ENCODE data around the gene HOXA9. TPM values are rescaled to one million over a fixed set of nuclear protein-coding genes. Genes with fewer than 3 reads are reported as not detected.
A peak's percentile ranks its signal among the peaks of the same experiment; 100 is the strongest.

Gene HOXA9
- total and polyA plus RNA-seq, 2 of the 8 experiments (the other 6 are each of a cell fraction or from before 2014, with no cell fraction given), result not detected

DNA sequence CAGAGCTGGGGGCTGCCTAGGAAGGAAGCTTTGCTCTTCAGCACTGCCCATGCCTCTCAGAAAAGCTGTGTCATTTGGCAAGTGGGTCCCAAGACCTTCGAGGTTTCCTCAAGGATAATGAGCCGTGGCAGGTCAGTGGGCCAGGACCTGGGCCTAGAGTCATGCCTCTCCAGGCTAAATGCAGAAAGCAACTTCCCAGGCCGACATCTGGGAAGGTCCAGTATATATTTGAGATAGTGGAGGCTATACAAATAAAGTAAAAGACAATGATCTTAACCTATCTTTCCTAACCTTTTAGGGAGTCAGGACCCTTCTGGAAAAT, 11.1 kb upstream of the HOXA9 start:
- peaks cover 99 to 100% (median 100%) of the 10 kb centered on the region in 4 experiments for H3K27me3 ChIP-seq (replicated peaks in 1 of 4; ENCODE audit: control insufficient read depth in 3 of 4, extremely low read depth in 1 of 4, insufficient read depth in 3 of 4, low read length in 3 of 4)
- H3K23me2 ChIP-seq (ENCODE audit: low read depth, low read length), result no peaks in the 10 kb centered on the region; the same call in 1 of the 2 replicates
- no peak overlapping the region for H3K14ac ChIP-seq (ENCODE audit: insufficient read length)
- no peak overlapping the region for H2BK12ac ChIP-seq (ENCODE audit: low read depth, low read length)
- H3K79me2 ChIP-seq (ENCODE audit: control insufficient read depth in 1 of 2, insufficient read depth in 2 of 2, low read length in 2 of 2), result no peaks in the 10 kb centered on the region
- H2AK5ac ChIP-seq (ENCODE audit: low read depth, low read length), result no peak overlapping the region
- H3K79me1 ChIP-seq (ENCODE audit: low read depth, low read length), result no peaks in the 10 kb centered on the region
- no peak overlapping the region for H3K23ac ChIP-seq (ENCODE audit: insufficient read length)
- H3K56ac ChIP-seq (replicated peaks; ENCODE audit: insufficient read length, low read depth, low read length), result no peak overlapping the region
- H3K9ac ChIP-seq (replicated peaks in 1 of 4; ENCODE audit: extremely low read depth in 1 of 4, low read depth in 3 of 4, low read length in 3 of 4), result no peak overlapping the region
- H2BK20ac ChIP-seq (ENCODE audit: low read length), result no peak overlapping the region
- no peak overlapping the region for H4K91ac ChIP-seq (replicated peaks; ENCODE audit: insufficient read length, low read length)
- H3K36me3 ChIP-seq (ENCODE audit: control insufficient read depth in 2 of 4, insufficient read depth in 4 of 4, low read length in 3 of 4), result peaks cover 0 to 18% (median 0%) of the 10 kb centered on the region in 4 experiments; a peak in 1 of 8 replicates
- TF ChIP-seq YY1 (IDR thresholded peaks at IDR 0.05; ENCODE audit: low read depth, low read length) (no peak), HDAC6 (IDR thresholded peaks at IDR 0.05; ENCODE audit: low read depth, low read length) (no peak), SAP30 (IDR thresholded peaks at IDR 0.05; ENCODE audit: insufficient read depth, insufficient replicate concordance, low read length) (no peak), RXRA (IDR thresholded peaks at IDR 0.05; ENCODE audit: insufficient read depth, low read depth, low read length) (no peak), CBX8 (IDR thresholded peaks at IDR 0.05; ENCODE audit: borderline replicate concordance, low read depth, low read length) (0 out of 2 replicates have a peak, but pooled peaks have one; percentile 10)
- H3K4me2 ChIP-seq (ENCODE audit: insufficient read depth in 1 of 2, low read depth in 2 of 2, low read length in 2 of 2), result no peak overlapping the region
- no peak for FAIRE-seq
- H3K4ac ChIP-seq (replicated peaks; ENCODE audit: insufficient read length, low read depth, low read length), result no peak overlapping the region
- H4K8ac ChIP-seq (ENCODE audit: extremely low read depth, insufficient read depth, low read length), result no peak overlapping the region
- H3K9me3 ChIP-seq (ENCODE audit: insufficient read depth in 2 of 2, low read depth in 1 of 2, low read length in 1 of 2), result no peaks in the 10 kb centered on the region; a peak in 1 of 4 replicates
- H2BK15ac ChIP-seq (ENCODE audit: low read length), result peak overlapping the region; percentile 75; the same call in 1 of the 2 replicates
- no peak overlapping the region for H3K27ac ChIP-seq (ENCODE audit: low read depth, low read length)
- POLR2A ChIA-PET (ENCODE audit: partially characterized antibody), result no interaction called here
- peaks cover 41 to 55% of the 10 kb centered on the region in 2 experiments for H4K20me1 ChIP-seq (replicated peaks in 1 of 2; ENCODE audit: control insufficient read depth in 1 of 2, insufficient read depth in 2 of 2, low read length in 2 of 2)
- no peak overlapping the region for H2BK5ac ChIP-seq (ENCODE audit: low read depth, low read length)
- DNase-seq (ENCODE audit: low read depth in 1 of 2, low spot score in 2 of 2), result no peak
- no peak overlapping the region for H3K18ac ChIP-seq (ENCODE audit: extremely low read depth, low read length)
- no peak overlapping the region for H3K4me3 ChIP-seq (ENCODE audit: extremely low read depth in 1 of 4, insufficient read depth in 2 of 4, low read depth in 3 of 4, low read length in 4 of 4)
- peaks cover 4 to 11% (median 5%) of the 10 kb centered on the region in 4 experiments; a peak in 5 of 7 replicates for H3K4me1 ChIP-seq (replicated peaks in 1 of 4; ENCODE audit: control insufficient read depth in 3 of 4, insufficient read depth in 4 of 4, low read length in 3 of 4)
- 80% methylated on average over 3 of the region's 3 CpGs; no CpG with 5 or more reads in 1 of the 2 experiments for whole genome bisulfite sequencing, 2 experiments (ENCODE audit: extremely low coverage in 1 of 2, insufficient coverage in 1 of 2, insufficient read length in 1 of 2, insufficient replicate concordance in 2 of 2, low coverage in 1 of 2, low lambda C conversion rate in 2 of 2, missing lambda C conversion rate in 1 of 2)
- no peak overlapping the region for H2AFZ ChIP-seq (ENCODE audit: low read length)
- no peak overlapping the region for H4K5ac ChIP-seq (ENCODE audit: insufficient read length, low read depth, low read length)
- CTCF ChIA-PET (ENCODE audit: partially characterized antibody), result interaction anchor here (0.7 to 2.4 kb wide), 12 partner anchors 10 to 920 kb away, joined by 3 to 8 read pairs (median 4); partner anchors contain the start of gene EVX1
- H2BK120ac ChIP-seq (replicated peaks; ENCODE audit: low read depth, low read length), result no peak overlapping the region

Data from H1 (cell line).